Body of pancreas (tissue), 4 donors: ENCODE data around the gene UBR7.

Experiments used
- POLR2A ChIP-seq, 3 donors: fragments of 450-650 bp; IDR thresholded peaks; one replicate each; pipeline ENCODE4 v1.6.1; 2016; ENCODE audit warnings: antibody characterized with exemption in 3 of 3, mild to moderate bottlenecking in 2 of 3
- TF ChIP-seq, protein P1 (sequence below), 7 experiments: fragments of 450-650 bp in 4 of 7; fragments of 200-600 bp in 3 of 7; sonication (generic) in 3 of 7; IDR thresholded peaks; one replicate each; pipeline ENCODE4 v1.5.1; 2016 to 2019; ENCODE audit warnings: antibody characterized with exemption in 7 of 7

DNA sequence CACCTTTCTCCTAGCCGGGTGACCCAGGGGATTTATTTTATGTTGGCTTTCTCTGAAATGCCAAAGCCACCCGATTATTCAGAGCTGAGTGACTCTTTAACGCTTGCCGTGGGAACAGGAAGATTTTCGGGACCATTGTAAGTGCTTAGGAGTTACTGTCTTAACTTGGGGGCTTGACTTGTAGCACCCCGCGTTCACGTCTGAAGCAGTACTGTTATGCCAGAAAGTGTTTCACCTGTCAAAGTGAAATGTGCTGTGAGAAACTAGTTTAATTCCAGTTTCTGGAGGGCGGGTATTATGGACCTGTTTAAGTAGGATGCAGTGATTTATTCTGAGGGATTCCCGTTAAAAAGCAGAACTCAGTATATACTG lies 21.7 kb upstream of the UBR7 start:
- TF ChIP-seq, protein P1, sequence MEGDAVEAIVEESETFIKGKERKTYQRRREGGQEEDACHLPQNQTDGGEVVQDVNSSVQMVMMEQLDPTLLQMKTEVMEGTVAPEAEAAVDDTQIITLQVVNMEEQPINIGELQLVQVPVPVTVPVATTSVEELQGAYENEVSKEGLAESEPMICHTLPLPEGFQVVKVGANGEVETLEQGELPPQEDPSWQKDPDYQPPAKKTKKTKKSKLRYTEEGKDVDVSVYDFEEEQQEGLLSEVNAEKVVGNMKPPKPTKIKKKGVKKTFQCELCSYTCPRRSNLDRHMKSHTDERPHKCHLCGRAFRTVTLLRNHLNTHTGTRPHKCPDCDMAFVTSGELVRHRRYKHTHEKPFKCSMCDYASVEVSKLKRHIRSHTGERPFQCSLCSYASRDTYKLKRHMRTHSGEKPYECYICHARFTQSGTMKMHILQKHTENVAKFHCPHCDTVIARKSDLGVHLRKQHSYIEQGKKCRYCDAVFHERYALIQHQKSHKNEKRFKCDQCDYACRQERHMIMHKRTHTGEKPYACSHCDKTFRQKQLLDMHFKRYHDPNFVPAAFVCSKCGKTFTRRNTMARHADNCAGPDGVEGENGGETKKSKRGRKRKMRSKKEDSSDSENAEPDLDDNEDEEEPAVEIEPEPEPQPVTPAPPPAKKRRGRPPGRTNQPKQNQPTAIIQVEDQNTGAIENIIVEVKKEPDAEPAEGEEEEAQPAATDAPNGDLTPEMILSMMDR (IDR thresholded peaks at IDR 0.05) = no peak
- no peak for TF ChIP-seq POLR2A (IDR thresholded peaks at IDR 0.05)
